ENCODE results near the gene SPTBN2. TPM values are rescaled to one million over a fixed set of nuclear protein-coding genes. Genes with fewer than 3 reads are reported as not detected.

Gene SPTBN2
- total RNA-seq, 2 donors from 2014 or later, result 3.3 to 7.7 TPM

GRCh38 chr11:66743271-66743968, 14.4 kb upstream of the SPTBN2 start:
- H3K9me3 ChIP-seq, result no peaks in the 10 kb centered on the region
- peak overlapping the region; percentile 69 to 95 for H3K4me3 ChIP-seq
- no peak overlapping the region for H3K27ac ChIP-seq
- no peaks in the 10 kb centered on the region for H3K36me3 ChIP-seq
- H3K27me3 ChIP-seq, result no peaks in the 10 kb centered on the region
- peaks cover 0 to 17% of the 10 kb centered on the region in 2 donors for H3K4me1 ChIP-seq
- peak; percentile 30 for DNase-seq (ENCODE audit: low spot score)
- TF ChIP-seq CTCF (IDR thresholded peaks at IDR 0.05), result no peak

- Histone ChIP-seq H3K4me1 (peaks cover 0 to 17% of the 10 kb centered on the region in 2 donors), H3K27ac (no peak overlapping the region), H3K4me3 (no peak overlapping the region), H3K36me3 (no peaks in the 10 kb centered on the region), H3K27me3 (no peaks in the 10 kb centered on the region), H3K9me3 (no peaks in the 10 kb centered on the region)
- no peak for TF ChIP-seq CTCF (IDR thresholded peaks at IDR 0.05)
- DNase-seq (ENCODE audit: low spot score), result no peak
Measured at GRCh38 chr11:66741153-66741552, 12.1 kb upstream of the SPTBN2 start.

- H3K27ac ChIP-seq, result no peak overlapping the region
- no peak for TF ChIP-seq CTCF (IDR thresholded peaks at IDR 0.05)
- no peaks in the 10 kb centered on the region for H3K36me3 ChIP-seq
- peaks cover 0 to 12% of the 10 kb centered on the region in 2 donors for H3K4me1 ChIP-seq
- no peak overlapping the region for H3K4me3 ChIP-seq
- no peak for DNase-seq (ENCODE audit: low spot score)
- no peaks in the 10 kb centered on the region for H3K9me3 ChIP-seq
- no peaks in the 10 kb centered on the region for H3K27me3 ChIP-seq
Measured at GRCh38 chr11:66739983-66740382, 11.0 kb upstream of the SPTBN2 start.

GRCh38 chr11:66734215-66734614, 5.2 kb upstream of the SPTBN2 start:
- H3K36me3 ChIP-seq, result no peaks in the 10 kb centered on the region
- TF ChIP-seq CTCF (IDR thresholded peaks at IDR 0.05), result no peak

GRCh38 chr11:66729447-66729846, 431 bp upstream of the SPTBN2 start:
- peaks cover 0 to 15% of the 10 kb centered on the region in 2 donors for H3K4me1 ChIP-seq
- H3K36me3 ChIP-seq, result no peaks in the 10 kb centered on the region
- DNase-seq (ENCODE audit: low spot score), result no peak
- H3K4me3 ChIP-seq, result no peak overlapping the region
- H3K27ac ChIP-seq, result no peak overlapping the region
- H3K27me3 ChIP-seq, result peaks cover 0 to 2% of the 10 kb centered on the region in 2 donors
- no peaks in the 10 kb centered on the region for H3K9me3 ChIP-seq
- TF ChIP-seq CTCF (IDR thresholded peaks at IDR 0.05), result no peak

More at GRCh38 chr11:66734215-66734614, 5.2 kb upstream of the SPTBN2 start:
- Histone ChIP-seq H3K4me3 (no peak overlapping the region), H3K27ac (no peak overlapping the region), H3K4me1 (no peaks in the 10 kb centered on the region), H3K9me3 (no peaks in the 10 kb centered on the region), H3K27me3 (no peaks in the 10 kb centered on the region)
- DNase-seq (ENCODE audit: low spot score), result no peak

Measured in right atrium auricular region (tissue), 2 donors.